ENCODE data around the gene MTREX.

- TF ChIP-seq CTCF (conservative IDR thresholded peaks at IDR 0.05; ENCODE audit: low read length) (no peak), EZH2phosphoT487 (IDR thresholded peaks at IDR 0.05; ENCODE audit: borderline replicate concordance, low read depth, low read length) (no peak)
These were observed 139.0 kb downstream of the MTREX start for GRCh38 chr5:55446640-55447351.
